Astrocyte of the cerebellum (primary cell): ENCODE data around the gene NR0B2.

Experiments
- DNase-seq: peaks from one replicate; pipeline ENCODE4 v3.0.0-alpha.2; 2011; ENCODE audit warnings: low read depth
- H3K4me3 ChIP-seq: 2 replicates; pipeline ENCODE4 v1.5.1; 2011; ENCODE audit warnings: mild to moderate bottlenecking, low read depth, low read length, moderate library complexity
- in situ Hi-C: cut with HindIII; loops from 2 replicates; pipeline ENCODE4 v1.10.0; 2017; ENCODE audit warnings: low sequenced_read_pairs
- TF ChIP-seq, protein P1 (sequence below): IDR thresholded peaks from 2 replicates; pipeline ENCODE4 v1.5.1; 2012; ENCODE audit warnings: low read length, low read depth, moderate library complexity, mild to moderate bottlenecking; ENCODE audit errors: missing control alignments

Gene NR0B2

DNA sequence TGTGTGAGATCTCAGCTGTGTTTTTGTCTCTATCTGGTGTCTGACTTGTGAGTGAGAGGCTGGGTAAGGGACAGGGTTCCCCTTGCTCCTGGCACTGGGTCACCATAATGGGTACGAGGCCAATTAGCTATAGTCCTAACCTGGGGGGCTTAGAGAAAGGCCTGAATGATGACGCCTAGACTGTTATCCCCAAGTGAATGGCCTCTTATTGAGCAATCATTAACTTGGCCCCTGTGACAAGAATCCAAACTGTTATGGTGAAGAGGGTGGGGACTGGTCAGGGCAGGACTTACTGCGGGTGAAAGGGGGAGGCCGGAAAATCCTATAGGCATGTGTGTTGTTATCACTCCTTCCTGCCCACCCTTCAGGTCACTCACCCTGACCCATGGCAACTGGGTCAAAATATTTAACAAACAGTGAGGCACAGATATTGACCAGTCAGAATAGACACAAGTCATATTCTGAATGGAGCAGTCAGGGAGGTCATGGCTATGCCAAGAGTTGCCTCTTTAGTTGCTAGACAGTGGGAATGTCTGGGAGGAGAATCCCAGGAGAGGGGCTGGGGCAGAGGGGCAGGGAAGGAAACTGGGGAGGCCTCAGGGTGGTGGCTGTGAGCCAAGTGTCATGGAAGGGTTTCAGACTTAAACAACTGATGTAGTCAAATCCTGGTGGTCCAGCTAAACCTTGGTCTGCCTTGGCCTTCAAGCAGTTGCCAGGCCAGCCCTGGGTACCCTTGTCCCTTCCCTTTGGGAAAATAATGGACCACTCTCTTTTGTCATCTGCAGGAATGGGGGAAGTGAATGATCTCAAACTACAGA, 3.2 kb downstream of the NR0B2 start:
- TF ChIP-seq, protein P1, sequence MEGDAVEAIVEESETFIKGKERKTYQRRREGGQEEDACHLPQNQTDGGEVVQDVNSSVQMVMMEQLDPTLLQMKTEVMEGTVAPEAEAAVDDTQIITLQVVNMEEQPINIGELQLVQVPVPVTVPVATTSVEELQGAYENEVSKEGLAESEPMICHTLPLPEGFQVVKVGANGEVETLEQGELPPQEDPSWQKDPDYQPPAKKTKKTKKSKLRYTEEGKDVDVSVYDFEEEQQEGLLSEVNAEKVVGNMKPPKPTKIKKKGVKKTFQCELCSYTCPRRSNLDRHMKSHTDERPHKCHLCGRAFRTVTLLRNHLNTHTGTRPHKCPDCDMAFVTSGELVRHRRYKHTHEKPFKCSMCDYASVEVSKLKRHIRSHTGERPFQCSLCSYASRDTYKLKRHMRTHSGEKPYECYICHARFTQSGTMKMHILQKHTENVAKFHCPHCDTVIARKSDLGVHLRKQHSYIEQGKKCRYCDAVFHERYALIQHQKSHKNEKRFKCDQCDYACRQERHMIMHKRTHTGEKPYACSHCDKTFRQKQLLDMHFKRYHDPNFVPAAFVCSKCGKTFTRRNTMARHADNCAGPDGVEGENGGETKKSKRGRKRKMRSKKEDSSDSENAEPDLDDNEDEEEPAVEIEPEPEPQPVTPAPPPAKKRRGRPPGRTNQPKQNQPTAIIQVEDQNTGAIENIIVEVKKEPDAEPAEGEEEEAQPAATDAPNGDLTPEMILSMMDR: no peak
- H3K4me3 ChIP-seq: no peak overlapping the region
- in situ Hi-C loops: no loop called here
- DNase-seq: no peak

- in situ Hi-C loops: no loop called here
- H3K4me3 ChIP-seq: no peak overlapping the region
- no peak for DNase-seq
- TF ChIP-seq, protein P1: no peak
These were observed 3.8 kb downstream of the NR0B2 start for GRCh38 chr1:26909951-26910342.

DNA sequence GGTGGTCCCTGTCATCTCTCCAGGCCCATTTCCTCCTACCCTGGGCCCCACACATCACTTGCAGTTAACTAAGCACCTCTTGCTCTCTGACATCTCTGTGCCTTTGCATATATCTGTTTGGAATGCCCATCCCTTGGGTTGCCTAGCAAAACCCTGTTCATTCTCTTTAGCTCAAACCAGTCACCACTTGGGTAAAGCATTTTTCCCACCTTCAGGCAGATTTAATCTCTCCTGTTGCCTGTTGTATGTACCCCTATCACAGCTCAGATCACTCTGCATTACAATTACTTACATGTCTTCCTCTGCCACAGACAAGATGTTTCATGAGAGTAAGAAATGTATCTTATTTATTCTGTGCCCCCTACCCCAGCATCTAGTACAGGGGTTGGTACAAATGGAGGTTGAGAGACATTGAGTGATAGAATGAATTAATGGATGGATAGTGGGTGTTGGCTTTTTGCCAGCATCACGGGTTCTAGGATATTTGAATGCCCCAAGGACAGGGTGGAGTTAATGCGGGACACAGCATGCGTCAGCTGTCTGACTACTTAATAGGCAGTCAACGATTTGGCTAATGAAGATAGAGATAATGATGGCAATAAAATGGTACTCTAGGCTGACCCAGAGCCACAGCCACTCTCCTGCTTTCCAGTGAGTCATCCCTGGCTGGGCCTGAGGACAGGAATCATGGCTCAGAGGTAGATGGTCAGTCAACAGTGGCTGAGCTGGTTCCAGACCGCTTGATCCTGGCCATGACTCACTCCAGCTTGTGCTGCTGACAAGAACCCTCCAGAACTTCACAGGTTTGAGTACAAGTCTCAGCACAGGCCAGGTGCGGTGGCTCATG, 6.5 kb downstream of the NR0B2 start:
- no peak overlapping the region for H3K4me3 ChIP-seq
- TF ChIP-seq, protein P1: no peak
- DNase-seq: peak; percentile 72
- in situ Hi-C loops: no loop called here

- H3K4me3 ChIP-seq: peak overlapping the region; percentile 99
These were observed 12.8 kb downstream of the NR0B2 start for GRCh38 chr1:26900815-26901511.

GRCh38 chr1:26900001-26900814, 13.6 kb downstream of the NR0B2 start, which contains the start of gene GPATCH3:
GPATCH3 (minus strand) TSS chr1:26900467; CDS start chr1:26900442, 25 bp downstream.
- in situ Hi-C loops: no loop called here
- peak within 1 kb of the TSS; percentile 99 for H3K4me3 ChIP-seq
- TF ChIP-seq, protein P1: no peak
- DNase-seq: peak; percentile 90

More at GRCh38 chr1:26900815-26901511, 12.8 kb downstream of the NR0B2 start:
- TF ChIP-seq, protein P1: no peak
- no peak for DNase-seq
- in situ Hi-C loops: no loop called here
